GM10266 (cell line): ENCODE measurements around the gene OPCML.

Experiments used
- DNase-seq: peaks from one replicate; pipeline ENCODE4 v3.0.0; 2012; ENCODE audit errors: extremely low spot score
- TF ChIP-seq, protein P1 (sequence below): IDR thresholded peaks from 2 replicates; pipeline ENCODE4 v1.5.1; 2012; ENCODE audit warnings: mild to moderate bottlenecking, low read depth; ENCODE audit not compliant: control insufficient read depth, insufficient read depth; ENCODE audit errors: missing control alignments

OPCML gene

DNA sequence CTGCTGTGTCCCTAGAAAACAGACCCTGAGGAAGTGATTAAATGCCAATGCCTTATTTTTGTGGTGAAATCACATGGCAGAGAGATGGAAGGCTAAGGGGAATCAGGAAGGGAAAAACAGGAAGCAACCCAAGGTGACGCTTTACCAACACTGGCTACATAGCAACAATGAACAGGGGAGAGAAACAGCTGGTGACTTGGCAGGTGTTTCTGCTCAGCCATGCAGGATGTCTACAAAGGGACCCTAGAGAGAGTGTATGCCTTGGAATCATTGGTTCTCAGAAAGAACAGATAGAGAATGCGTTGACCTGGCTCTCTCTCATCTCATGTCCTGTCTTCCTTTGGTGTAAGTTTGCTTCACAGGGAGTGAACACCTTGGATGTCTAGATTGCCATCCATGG lies 911.9 kb downstream of the OPCML start:
- TF ChIP-seq, protein P1, sequence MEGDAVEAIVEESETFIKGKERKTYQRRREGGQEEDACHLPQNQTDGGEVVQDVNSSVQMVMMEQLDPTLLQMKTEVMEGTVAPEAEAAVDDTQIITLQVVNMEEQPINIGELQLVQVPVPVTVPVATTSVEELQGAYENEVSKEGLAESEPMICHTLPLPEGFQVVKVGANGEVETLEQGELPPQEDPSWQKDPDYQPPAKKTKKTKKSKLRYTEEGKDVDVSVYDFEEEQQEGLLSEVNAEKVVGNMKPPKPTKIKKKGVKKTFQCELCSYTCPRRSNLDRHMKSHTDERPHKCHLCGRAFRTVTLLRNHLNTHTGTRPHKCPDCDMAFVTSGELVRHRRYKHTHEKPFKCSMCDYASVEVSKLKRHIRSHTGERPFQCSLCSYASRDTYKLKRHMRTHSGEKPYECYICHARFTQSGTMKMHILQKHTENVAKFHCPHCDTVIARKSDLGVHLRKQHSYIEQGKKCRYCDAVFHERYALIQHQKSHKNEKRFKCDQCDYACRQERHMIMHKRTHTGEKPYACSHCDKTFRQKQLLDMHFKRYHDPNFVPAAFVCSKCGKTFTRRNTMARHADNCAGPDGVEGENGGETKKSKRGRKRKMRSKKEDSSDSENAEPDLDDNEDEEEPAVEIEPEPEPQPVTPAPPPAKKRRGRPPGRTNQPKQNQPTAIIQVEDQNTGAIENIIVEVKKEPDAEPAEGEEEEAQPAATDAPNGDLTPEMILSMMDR: no peak
- DNase-seq: no peak

DNA sequence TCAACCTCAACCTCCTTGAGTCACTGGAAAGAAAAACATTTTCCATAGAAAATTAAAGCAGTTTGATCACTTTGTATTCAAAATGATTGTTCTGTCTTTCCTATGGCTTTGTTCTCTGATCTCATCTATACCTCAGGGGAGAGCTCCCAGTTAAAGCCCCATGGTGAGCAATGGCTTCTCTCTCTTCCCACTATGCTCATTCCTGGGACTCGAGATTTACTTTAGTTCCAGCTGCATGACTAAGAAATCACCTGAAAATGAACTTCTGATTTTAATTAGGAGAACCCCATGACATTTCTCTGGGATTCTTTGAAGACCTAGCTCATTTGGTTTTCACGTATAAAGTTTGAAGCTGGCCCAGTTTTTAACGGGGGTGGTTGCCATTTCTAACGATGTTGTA lies 921.5 kb downstream of the OPCML start:
- TF ChIP-seq, protein P1: no peak
- no peak for DNase-seq

DNA sequence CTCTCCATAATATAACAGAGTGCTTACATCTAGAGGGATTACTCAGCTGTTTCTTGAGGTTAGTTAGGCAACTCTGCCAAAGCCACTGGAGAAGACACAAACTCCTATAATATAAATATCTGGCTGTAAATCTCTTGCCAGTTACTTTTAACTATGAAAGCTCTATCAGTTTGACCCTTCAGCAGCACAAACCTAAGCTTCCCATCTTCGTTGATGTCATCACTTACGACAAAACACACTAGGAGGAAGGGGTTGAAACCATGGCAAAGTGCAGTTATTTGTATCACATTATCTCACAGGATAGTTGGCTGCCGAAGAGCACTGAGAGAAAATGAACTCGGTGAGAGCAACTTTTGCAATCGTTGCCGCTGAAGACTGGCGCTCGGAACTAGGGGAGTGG lies 922.1 kb downstream of the OPCML start:
- DNase-seq: no peak
- TF ChIP-seq, protein P1: no peak

DNA sequence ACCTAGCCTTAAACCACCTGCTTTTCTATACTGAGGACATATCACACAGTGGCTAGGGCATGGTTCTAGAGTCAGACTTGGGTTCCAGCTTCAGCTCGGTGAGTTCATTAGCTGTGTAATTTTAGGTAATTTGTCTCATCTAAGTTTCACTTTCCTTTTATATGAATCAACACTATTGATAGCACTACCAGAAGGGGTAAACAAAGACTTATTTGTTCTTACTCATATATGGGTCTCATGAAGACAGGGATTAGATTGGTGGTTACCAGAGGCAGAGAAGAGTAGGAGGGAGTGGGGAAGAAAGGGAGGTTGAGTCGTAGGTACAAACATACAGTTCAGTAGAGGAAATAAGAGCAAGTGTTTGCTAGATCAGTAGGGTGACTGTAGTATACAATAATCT lies 924.7 kb downstream of the OPCML start:
- no peak for DNase-seq
- TF ChIP-seq, protein P1: no peak

DNA sequence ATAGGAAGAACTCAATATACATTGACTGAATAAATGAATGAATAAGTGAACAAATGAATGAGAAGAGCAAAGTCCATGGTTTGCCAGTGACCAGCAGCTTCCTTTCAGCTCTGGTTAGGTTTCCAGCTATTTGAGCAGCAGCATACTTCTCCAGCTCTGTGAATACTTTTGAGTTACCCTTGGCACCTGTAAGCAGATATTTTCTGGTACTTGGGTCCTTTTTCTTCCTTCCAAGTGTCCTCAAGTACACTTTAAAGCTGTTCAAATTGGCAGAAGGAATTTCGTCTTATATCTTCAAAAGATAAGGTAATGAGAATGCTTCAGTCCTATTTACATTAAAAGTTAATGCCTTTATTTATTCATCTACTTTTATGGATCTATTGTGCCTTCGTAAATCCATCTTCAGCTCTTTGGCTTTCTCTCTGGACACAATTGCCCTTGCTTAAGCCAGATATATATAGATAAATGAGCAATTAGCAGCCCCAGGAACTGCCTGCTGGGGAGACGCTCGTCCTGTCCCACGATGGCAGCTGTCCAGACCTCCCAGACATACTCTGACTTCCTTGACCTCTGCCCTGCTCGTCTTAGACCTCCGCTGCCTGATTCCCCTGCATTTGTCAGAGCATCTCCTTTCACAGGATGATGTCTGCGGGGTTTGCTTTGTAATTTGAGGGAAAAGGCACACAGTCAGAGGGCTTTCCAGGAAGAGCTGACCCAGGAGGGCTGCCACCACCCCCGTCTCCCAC lies 926.3 kb downstream of the OPCML start:
- TF ChIP-seq, protein P1: no peak
- DNase-seq: no peak

DNA sequence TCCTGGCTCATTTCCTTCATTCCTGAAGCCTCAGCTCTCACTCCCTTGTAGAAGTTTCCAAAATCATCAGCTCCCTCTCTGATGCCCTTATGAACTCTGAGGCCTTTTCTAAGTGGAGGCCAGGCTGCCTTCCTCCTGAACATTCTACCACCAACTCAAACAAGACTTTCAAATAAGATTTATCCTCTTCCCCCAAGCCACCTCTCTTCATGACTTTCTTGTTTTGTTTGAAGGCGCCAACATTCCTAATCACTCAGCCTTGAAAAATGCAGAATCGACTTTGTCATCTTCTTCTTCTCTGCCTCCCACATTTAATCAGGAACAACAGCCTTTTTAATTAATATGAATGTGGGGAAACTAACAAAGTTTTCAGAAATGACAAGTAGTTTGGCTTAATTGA lies 927.9 kb downstream of the OPCML start:
- TF ChIP-seq, protein P1: no peak
- no peak for DNase-seq

DNA sequence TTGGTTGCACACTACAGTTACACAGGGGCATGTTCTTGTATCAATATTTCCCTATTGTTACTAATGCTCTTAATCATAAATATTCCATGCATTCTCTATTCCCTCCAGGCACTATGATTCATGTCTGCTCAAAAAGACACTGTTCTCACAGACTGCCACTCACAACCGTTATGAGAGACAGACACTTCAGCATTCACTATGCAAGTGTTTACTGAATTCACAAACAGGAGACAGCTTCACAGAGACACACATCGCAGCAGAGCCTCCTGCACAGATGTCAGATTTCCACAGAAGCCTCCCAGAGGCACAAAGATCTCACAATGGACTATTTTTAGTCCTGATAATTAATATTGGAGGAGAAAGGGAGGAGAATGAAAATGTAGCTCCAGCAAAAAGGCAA lies 930.4 kb downstream of the OPCML start:
- TF ChIP-seq, protein P1: no peak

More for the DNA sequence above, 930.4 kb downstream of the OPCML start:
- DNase-seq: no peak
